Stomach (tissue), 9 donors: Measurements from ENCODE around the gene OR4L1. TPM values are rescaled to one million over a fixed set of nuclear protein-coding genes. Genes with fewer than 3 reads are reported as not detected.

ENCODE experiments used
- DNase-seq, 2 donors: peaks; one replicate each; pipeline versions ENCODE4 v3.0.0 to v3.0.0-alpha.2; 2013 to 2019
- H3K27ac ChIP-seq, 5 donors: fragments of 200-600 bp in 4 of 5; sonication (generic) in 4 of 5; one replicate each; pipeline ENCODE4 v1.5.1; 2013 to 2019; ENCODE audit warnings: mild to moderate bottlenecking in 1 of 5, moderate library complexity in 1 of 5
- H3K27me3 ChIP-seq, 3 donors: fragments of 200-600 bp; sonication (generic); one replicate each; pipeline ENCODE4 v1.5.1; 2017 to 2019; ENCODE audit warnings: mixed run types in 1 of 3
- H3K36me3 ChIP-seq, 4 donors: fragments of 200-600 bp; sonication (generic); 1 replicate in 3 of 4; 2 replicates in 1 of 4; pipeline ENCODE4 v1.5.1; 2016 to 2019
- H3K4me1 ChIP-seq, 4 donors: fragments of 200-600 bp; sonication (generic); one replicate each; pipeline ENCODE4 v1.5.1; 2016 to 2019
- H3K4me3 ChIP-seq, 4 donors: fragments of 200-600 bp; sonication (generic) in 3 of 4; one replicate each; pipeline ENCODE4 v1.5.1; 2016 to 2019; ENCODE audit warnings: mild to moderate bottlenecking in 1 of 4
- H3K9me3 ChIP-seq, 4 donors: fragments of 200-600 bp; sonication (generic); one replicate each; pipeline ENCODE4 v1.5.1; 2016 to 2019
- CTCF ChIP-seq, 7 experiments: fragments of 450-650 bp in 4 of 7; fragments of 200-600 bp in 3 of 7; sonication (generic) in 3 of 7; IDR thresholded peaks; one replicate each; pipeline ENCODE4 v1.5.1; 2016 to 2019; ENCODE audit warnings: antibody characterized with exemption in 7 of 7, control low read depth in 2 of 7, mild to moderate bottlenecking in 1 of 7
- EP300 ChIP-seq: sonication (generic); formaldehyde crosslinking; IDR thresholded peaks from one replicate; pipeline ENCODE4 v1.6.1; 2017; ENCODE audit warnings: antibody characterized with exemption
- POLR2A ChIP-seq, 4 donors: fragments of 450-650 bp; IDR thresholded peaks; one replicate each; pipeline ENCODE4 v1.6.1; 2016; ENCODE audit warnings: antibody characterized with exemption in 4 of 4, control low read depth in 2 of 4, mild to moderate bottlenecking in 1 of 4, moderate library complexity in 1 of 4
- POLR2AphosphoS5 ChIP-seq, 3 donors: sonication (generic); formaldehyde crosslinking; IDR thresholded peaks; one replicate each; pipeline ENCODE4 v1.6.1; 2016; ENCODE audit warnings: antibody characterized with exemption in 3 of 3
- WGBS, 5 donors: extraction: QIAGEN DNeasy Blood & Tissue Kit in 3 of 5; methylation state at CpG; one replicate each; pipeline versions ENCODE4 v1.1.5 to v1.1.7; 2013 to 2018; 5-methylcytosine and 5-hydroxymethylcytosine counted together
- intact Hi-C: fragments of 100-400 bp; cut with DNase I; formaldehyde crosslinking; loops from one replicate; pipeline ENCODE4 v1.15.1; 2023; ENCODE audit warnings: low total_unique reads
- polyA plus RNA-seq, 3 donors: library from polyadenylated mRNA; stranded (reverse); fragments of 200-250 nt; gene quantifications; one replicate each; pipeline ENCODE4 v1.2.3, GENCODE V29; 2013
- total RNA-seq, 5 donors: library from RNA; depleted of rRNA; stranded (reverse); fragments of >200 nt; gene quantifications; one replicate each; pipeline versions ENCODE4 v1.1.0 to v1.2.3, GENCODE V29; 2014 to 2016
- donor health status: healthy with polysubstance abuse.
- donor health status: Bipolar disorder and iron deficiency.
- donor health status: healthy.

Gene OR4L1
- total and polyA plus RNA-seq, 8 donors: not detected

- TF ChIP-seq EP300: no peak
- no peak for TF ChIP-seq POLR2A (IDR thresholded peaks at IDR 0.05)
- TF ChIP-seq POLR2AphosphoS5 (IDR thresholded peaks at IDR 0.05): no peak
- no peak for TF ChIP-seq CTCF (IDR thresholded peaks at IDR 0.05)
- no peak for DNase-seq
- H3K27me3 ChIP-seq: no peaks in the 10 kb centered on the region
- no peaks in the 10 kb centered on the region for H3K36me3 ChIP-seq
- no peak within 1 kb of the TSS for H3K4me3 ChIP-seq
- H3K4me1 ChIP-seq: no peaks in the 10 kb centered on the region
- 86 to 96% (median 92%) methylated on average over 4 of the region's 4 CpGs for WGBS, 5 donors
- intact Hi-C loops: no loop called here
- peaks cover 0 to 7% (median 0%) of the 10 kb centered on the region in 4 donors for H3K9me3 ChIP-seq
- H3K27ac ChIP-seq: no peak within 1 kb of the TSS
Measured at GRCh38 chr14:20035938-20036337, 23.9 kb upstream of the OR4L1 start, which contains the start of gene OR4K13. TSS of gene OR4K13 (minus strand) at chr14:20036038. CDS start at chr14:20034758, 1,280 bp downstream.

GRCh38 chr14:20044243-20044642 lies 15.6 kb upstream of the OR4L1 start:
- no peaks in the 10 kb centered on the region for H3K36me3 ChIP-seq
- intact Hi-C loops: no loop called here
- 64 to 74% (median 71%) methylated on average over 5 of the region's 5 CpGs for WGBS, 5 donors
- no peaks in the 10 kb centered on the region for H3K9me3 ChIP-seq
- H3K27ac ChIP-seq: no peak overlapping the region
- no peaks in the 10 kb centered on the region for H3K27me3 ChIP-seq
- no peak for DNase-seq
- no peak for TF ChIP-seq EP300
- no peak for TF ChIP-seq CTCF (IDR thresholded peaks at IDR 0.05)
- TF ChIP-seq POLR2AphosphoS5 (IDR thresholded peaks at IDR 0.05): no peak
- no peak for TF ChIP-seq POLR2A (IDR thresholded peaks at IDR 0.05)
- H3K4me1 ChIP-seq: no peaks in the 10 kb centered on the region
- H3K4me3 ChIP-seq: no peak overlapping the region

DNA sequence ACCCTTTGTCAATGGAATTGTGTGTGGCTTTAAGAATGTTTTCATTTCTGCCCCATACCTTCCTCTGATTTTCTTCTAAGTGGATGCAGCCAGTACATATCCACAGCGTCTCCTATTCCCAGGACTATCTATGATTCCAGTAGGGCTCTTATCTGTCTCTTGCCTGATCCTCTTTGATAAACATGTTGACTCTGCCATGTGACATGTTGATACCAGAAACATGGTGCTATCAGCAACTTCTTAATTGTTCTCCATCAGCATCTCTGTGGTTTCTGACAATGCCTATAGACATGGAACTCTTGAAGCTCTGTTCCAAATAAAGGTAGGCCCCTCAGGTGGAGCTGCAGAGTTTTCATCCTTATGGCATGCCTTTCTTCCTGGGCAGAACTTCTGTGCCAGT lies 11.6 kb upstream of the OR4L1 start:
- intact Hi-C loops: no loop called here
- H3K27ac ChIP-seq: no peak overlapping the region
- H3K27me3 ChIP-seq: no peaks in the 10 kb centered on the region
- no peak overlapping the region for H3K4me3 ChIP-seq
- no peaks in the 10 kb centered on the region for H3K4me1 ChIP-seq
- TF ChIP-seq EP300 (no peak), POLR2AphosphoS5 (IDR thresholded peaks at IDR 0.05) (no peak), POLR2A (IDR thresholded peaks at IDR 0.05) (no peak), CTCF (IDR thresholded peaks at IDR 0.05) (no peak)
- no peaks in the 10 kb centered on the region for H3K9me3 ChIP-seq
- 44 to 63% (median 57%) methylated on average over 1 of the region's 1 CpG for WGBS, 5 donors
- H3K36me3 ChIP-seq: no peaks in the 10 kb centered on the region
- no peak for DNase-seq

DNA sequence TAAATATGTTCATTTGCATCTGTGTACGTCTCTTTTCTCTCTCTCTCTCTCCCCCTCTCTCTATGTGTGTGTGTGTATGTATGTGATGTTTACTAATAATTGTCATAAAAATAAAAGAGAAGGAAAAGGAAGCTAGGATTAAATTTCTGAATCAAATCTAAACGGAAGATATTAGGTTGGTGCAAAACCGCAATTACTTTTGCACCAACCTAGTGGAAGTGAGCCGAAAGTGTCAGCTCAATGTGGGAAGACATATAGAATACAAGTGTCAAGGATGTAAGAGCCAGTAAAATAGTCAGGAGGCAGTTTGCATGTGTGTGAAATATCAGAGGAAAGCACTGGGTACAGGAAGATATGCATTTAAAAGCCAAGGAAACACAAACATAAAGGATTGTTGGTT lies 32.2 kb downstream of the OR4L1 start:
- WGBS, 5 donors: 21 to 46% (median 39%) methylated on average over 4 of the region's 4 CpGs
- no peak overlapping the region for H3K4me3 ChIP-seq
- H3K4me1 ChIP-seq: no peaks in the 10 kb centered on the region
- no peaks in the 10 kb centered on the region for H3K9me3 ChIP-seq
- H3K27me3 ChIP-seq: no peaks in the 10 kb centered on the region
- H3K27ac ChIP-seq: no peak overlapping the region
- TF ChIP-seq EP300 (no peak), POLR2AphosphoS5 (IDR thresholded peaks at IDR 0.05) (no peak), CTCF (IDR thresholded peaks at IDR 0.05) (no peak), POLR2A (IDR thresholded peaks at IDR 0.05) (no peak)
- intact Hi-C loops: no loop called here
- no peak for DNase-seq
- H3K36me3 ChIP-seq: no peaks in the 10 kb centered on the region
